Ishikawa (cell line): ENCODE results near the gene IPCEF1.

ENCODE experiments used
- TEAD4 ChIP-seq: IDR thresholded peaks from 2 replicates; pipeline ENCODE4 v1.6.1; 2012
- YY1 ChIP-seq: IDR thresholded peaks from 2 replicates; pipeline ENCODE4 v1.6.1; 2012; ENCODE audit warnings: low read depth

DNA sequence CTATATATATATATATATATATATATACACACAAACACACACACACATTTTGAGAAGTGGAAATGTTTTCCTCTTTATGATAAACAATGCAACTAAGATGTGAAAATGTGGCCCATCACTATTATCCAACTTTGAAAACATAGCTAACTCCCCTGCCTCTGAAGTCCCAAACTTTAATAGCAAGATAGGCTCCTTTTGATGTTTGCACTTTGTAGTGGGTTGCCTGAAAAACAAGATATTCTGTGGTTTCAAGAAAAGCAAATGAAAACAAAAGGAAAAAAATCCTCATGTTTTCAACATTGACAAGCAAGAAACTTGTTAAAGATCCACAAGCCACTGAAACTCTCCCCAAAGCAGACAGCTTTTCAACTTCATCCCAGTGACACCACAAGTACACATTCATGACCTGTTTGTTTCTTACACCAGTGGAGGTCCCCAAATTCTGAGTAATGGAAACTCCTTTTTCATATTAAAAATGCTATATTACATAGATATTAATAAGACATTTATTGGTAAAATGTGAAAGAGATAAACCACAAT is 90.0 kb downstream of the IPCEF1 start:
- TF ChIP-seq YY1 (no peak), TEAD4 (no peak)
